ENCODE results near the gene MACO1. TPM values are rescaled to one million over a fixed set of nuclear protein-coding genes. Genes with fewer than 3 reads are reported as not detected.

MACO1 gene
- total and polyA plus RNA-seq, 2 of the 8 experiments (the other 6 are each of a cell fraction or from before 2014, with no cell fraction given): 3.5 to 15.1 TPM

- TF ChIP-seq JUND (IDR thresholded peaks at IDR 0.05; ENCODE audit: low read length): no peak
- TF ChIP-seq USF2 (IDR thresholded peaks at IDR 0.05; ENCODE audit: low read length): no peak
- no peak for TF ChIP-seq E2F6 (IDR thresholded peaks at IDR 0.05)
- TF ChIP-seq ATF2 (IDR thresholded peaks at IDR 0.05; ENCODE audit: low read length): no peak
- no peak for TF ChIP-seq POLR2A (IDR thresholded peaks at IDR 0.05; ENCODE audit: control extremely low read depth in 1 of 2, low read depth in 2 of 2, low read length in 2 of 2)
- no peak for TF ChIP-seq BCL11A (IDR thresholded peaks at IDR 0.05; ENCODE audit: low read depth in 2 of 2, low read length in 2 of 2)
- no peak for TF ChIP-seq EGR1 (IDR thresholded peaks at IDR 0.05; ENCODE audit: borderline replicate concordance, low read depth, low read length)
- TF ChIP-seq SP1 (IDR thresholded peaks at IDR 0.05; ENCODE audit: low read depth, low read length): no peak
- Histone ChIP-seq H3K27ac (ENCODE audit: low read depth, low read length) (no peak overlapping the region), H3K56ac (replicated peaks; ENCODE audit: insufficient read length, low read depth, low read length) (no peak overlapping the region), H3K14ac (ENCODE audit: insufficient read length) (no peak overlapping the region), H3K4me1 (replicated peaks in 1 of 4; ENCODE audit: control insufficient read depth in 3 of 4, insufficient read depth in 4 of 4, low read length in 3 of 4) (peaks cover 0 to 5% (median 0%) of the 10 kb centered on the region in 4 experiments; a peak in 3 of 7 replicates), H4K91ac (replicated peaks; ENCODE audit: insufficient read length, low read length) (no peak overlapping the region), H4K5ac (ENCODE audit: insufficient read length, low read depth, low read length) (no peak overlapping the region), H3K4me3 (ENCODE audit: extremely low read depth in 1 of 4, insufficient read depth in 2 of 4, low read depth in 3 of 4, low read length in 4 of 4) (no peak overlapping the region), H3K23me2 (ENCODE audit: low read depth, low read length) (peaks cover 4% of the 10 kb centered on the region), H2BK20ac (ENCODE audit: low read length) (no peak overlapping the region), H3K4me2 (ENCODE audit: insufficient read depth in 1 of 2, low read depth in 2 of 2, low read length in 2 of 2) (no peak overlapping the region), H2BK120ac (replicated peaks; ENCODE audit: low read depth, low read length) (no peak overlapping the region), H2BK15ac (ENCODE audit: low read length) (no peak overlapping the region), H2AFZ (ENCODE audit: low read length) (no peak overlapping the region), H3K27me3 (replicated peaks in 1 of 4; ENCODE audit: control insufficient read depth in 3 of 4, extremely low read depth in 1 of 4, insufficient read depth in 3 of 4, low read length in 3 of 4) (no peaks in the 10 kb centered on the region; a peak in 1 of 7 replicates), H3K9ac (replicated peaks in 1 of 4; ENCODE audit: extremely low read depth in 1 of 4, low read depth in 3 of 4, low read length in 3 of 4) (no peak overlapping the region), H3K79me2 (ENCODE audit: control insufficient read depth in 1 of 2, insufficient read depth in 2 of 2, low read length in 2 of 2) (no peaks in the 10 kb centered on the region), H2AK5ac (ENCODE audit: low read depth, low read length) (no peak overlapping the region), H3K23ac (ENCODE audit: insufficient read length) (no peak overlapping the region), H3K18ac (ENCODE audit: extremely low read depth, low read length) (no peak overlapping the region), H3K79me1 (ENCODE audit: low read depth, low read length) (no peaks in the 10 kb centered on the region), H2BK5ac (ENCODE audit: low read depth, low read length) (no peak overlapping the region), H3K4ac (replicated peaks; ENCODE audit: insufficient read length, low read depth, low read length) (no peak overlapping the region), H3K36me3 (ENCODE audit: control insufficient read depth in 2 of 4, insufficient read depth in 4 of 4, low read length in 3 of 4) (no peaks in the 10 kb centered on the region), H3K9me3 (ENCODE audit: insufficient read depth in 2 of 2, low read depth in 1 of 2, low read length in 1 of 2) (peaks cover 0 to 5% of the 10 kb centered on the region in 2 experiments; a peak in 1 of 4 replicates), H4K20me1 (replicated peaks in 1 of 2; ENCODE audit: control insufficient read depth in 1 of 2, insufficient read depth in 2 of 2, low read length in 2 of 2) (peaks cover 0 to 3% of the 10 kb centered on the region in 2 experiments), H4K8ac (ENCODE audit: extremely low read depth, insufficient read depth, low read length) (no peak overlapping the region), H2BK12ac (ENCODE audit: low read depth, low read length) (no peak overlapping the region)
- ChIA-PET POLR2A (ENCODE audit: partially characterized antibody) (interaction anchor here (1.0 to 1.6 kb wide), 4 partner anchors 9 to 165 kb away, joined by 4 to 6 read pairs (median 4); no protein-coding TSS in a partner anchor), CTCF (ENCODE audit: partially characterized antibody) (interaction anchor here (0.7 to 1.4 kb wide), 4 partner anchors 9 to 283 kb away, joined by 3 to 8 read pairs (median 6); no protein-coding TSS in a partner anchor)
- DNase-seq (ENCODE audit: low read depth in 1 of 2, low spot score in 2 of 2): no peak
- no peak for FAIRE-seq
- 87% methylated on average over 18 of the region's 21 CpGs; no CpG with 5 or more reads in 1 of the 2 experiments for WGBS, 2 experiments (ENCODE audit: extremely low coverage in 1 of 2, insufficient coverage in 1 of 2, insufficient read length in 1 of 2, insufficient replicate concordance in 2 of 2, low coverage in 1 of 2, low lambda C conversion rate in 2 of 2, missing lambda C conversion rate in 1 of 2)
These were observed 97.4 kb downstream of the MACO1 start for GRCh38 chr1:25527946-25528595.
